ENCODE measurements around the gene ACOT12. TPM values are rescaled to one million over a fixed set of nuclear protein-coding genes. Genes with fewer than 3 reads are reported as not detected.

ACOT12 gene
- total RNA-seq, 1 experiment from 2014 or later: not detected

DNA sequence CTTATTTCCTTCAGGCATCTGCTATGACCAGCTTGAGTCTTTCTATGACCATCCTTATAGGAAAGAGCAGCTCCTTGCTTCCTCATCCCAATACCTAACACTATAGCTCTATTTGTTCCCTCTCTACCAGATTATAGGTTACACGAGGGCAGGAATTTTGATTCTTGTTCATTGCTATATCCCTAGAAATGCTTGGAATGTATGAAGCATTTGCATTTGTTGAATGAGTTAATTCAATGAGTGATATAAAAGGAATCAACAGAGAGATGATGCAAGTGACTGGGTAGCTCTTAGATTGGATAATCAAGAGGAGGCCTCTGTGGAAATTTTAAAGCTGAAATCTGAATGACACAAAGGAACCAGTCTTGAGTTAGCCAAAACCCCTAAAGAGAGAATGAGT is 78.6 kb downstream of the ACOT12 start:
- H3K14ac ChIP-seq (ENCODE audit: insufficient read depth, low read length): no peak overlapping the region
- H3K27me3 ChIP-seq (ENCODE audit: insufficient read depth, low read length): no peaks in the 10 kb centered on the region
- no peak overlapping the region for H3T11ph ChIP-seq (ENCODE audit: low read length)
- no peak overlapping the region for H3K4ac ChIP-seq (ENCODE audit: low read depth, low read length)
- no peak overlapping the region for H3K4me3 Mint-ChIP-seq
- H3K9ac ChIP-seq (ENCODE audit: extremely low read depth, insufficient read length, low read length): no peak overlapping the region
- H3K23ac ChIP-seq (ENCODE audit: insufficient read length, low read depth, low read length): no peak overlapping the region
- no peaks in the 10 kb centered on the region for H3K9me3 ChIP-seq (ENCODE audit: control insufficient read depth, low read depth, low read length)
- H3K4me1 Mint-ChIP-seq: peaks cover 7 to 19% of the 10 kb centered on the region in 2 experiments; a peak in 3 of 4 replicates
- peak overlapping the region; percentile 27 for H3K27ac ChIP-seq (ENCODE audit: insufficient read length, low read depth, low read length)
- no peaks in the 10 kb centered on the region for H3K9me3 Mint-ChIP-seq
- H2AK5ac ChIP-seq (ENCODE audit: insufficient read length, low read length): no peak overlapping the region
- no peaks in the 10 kb centered on the region for H3K79me2 ChIP-seq (ENCODE audit: insufficient read depth, low read length)
- H3K18ac ChIP-seq (ENCODE audit: insufficient read length, low read depth, low read length): no peak overlapping the region
- H2BK15ac ChIP-seq (ENCODE audit: low read depth, low read length): no peak overlapping the region
- no peaks in the 10 kb centered on the region for H3K79me1 ChIP-seq (ENCODE audit: insufficient read depth, low read depth, low read length, poor library complexity, severe bottlenecking)
- H3K27me3 Mint-ChIP-seq (ENCODE audit: low read depth): no peaks in the 10 kb centered on the region
- H3K23me2 ChIP-seq (ENCODE audit: insufficient read length, low read depth, low read length, poor library complexity, severe bottlenecking): no peaks in the 10 kb centered on the region
- WGBS (ENCODE audit: extremely low coverage, insufficient read length, low lambda C conversion rate): no CpG with 5 or more reads among the region's 1 CpG
- H4K20me1 ChIP-seq (ENCODE audit: control insufficient read depth, insufficient read depth, insufficient read length): no peaks in the 10 kb centered on the region
- H2AFZ ChIP-seq (ENCODE audit: low read length): no peak overlapping the region
- H4K8ac ChIP-seq (replicated peaks; ENCODE audit: insufficient read length, low read depth, low read length): no peak overlapping the region
- peaks cover 0 to 25% (median 7%) of the 10 kb centered on the region in 3 experiments; a peak in 5 of 7 replicates for H3K36me3 Mint-ChIP-seq (ENCODE audit: insufficient read depth in 1 of 3, low read depth in 3 of 3)
- no peak overlapping the region for H2BK5ac ChIP-seq (ENCODE audit: insufficient read length, low read length)
- no peak overlapping the region for H3K4me2 ChIP-seq (ENCODE audit: insufficient read depth, insufficient read length, low read length)
- no peak overlapping the region for H4K91ac ChIP-seq (ENCODE audit: insufficient read length, low read depth, low read length)
- H4K5ac ChIP-seq (ENCODE audit: insufficient read length, low read depth, low read length): no peak overlapping the region
- H2BK120ac ChIP-seq (ENCODE audit: low read depth, low read length, poor library complexity, severe bottlenecking): no peak overlapping the region
- H2BK12ac ChIP-seq (ENCODE audit: insufficient read length, low read depth, low read length): no peak overlapping the region
- TF ChIP-seq, protein P1, sequence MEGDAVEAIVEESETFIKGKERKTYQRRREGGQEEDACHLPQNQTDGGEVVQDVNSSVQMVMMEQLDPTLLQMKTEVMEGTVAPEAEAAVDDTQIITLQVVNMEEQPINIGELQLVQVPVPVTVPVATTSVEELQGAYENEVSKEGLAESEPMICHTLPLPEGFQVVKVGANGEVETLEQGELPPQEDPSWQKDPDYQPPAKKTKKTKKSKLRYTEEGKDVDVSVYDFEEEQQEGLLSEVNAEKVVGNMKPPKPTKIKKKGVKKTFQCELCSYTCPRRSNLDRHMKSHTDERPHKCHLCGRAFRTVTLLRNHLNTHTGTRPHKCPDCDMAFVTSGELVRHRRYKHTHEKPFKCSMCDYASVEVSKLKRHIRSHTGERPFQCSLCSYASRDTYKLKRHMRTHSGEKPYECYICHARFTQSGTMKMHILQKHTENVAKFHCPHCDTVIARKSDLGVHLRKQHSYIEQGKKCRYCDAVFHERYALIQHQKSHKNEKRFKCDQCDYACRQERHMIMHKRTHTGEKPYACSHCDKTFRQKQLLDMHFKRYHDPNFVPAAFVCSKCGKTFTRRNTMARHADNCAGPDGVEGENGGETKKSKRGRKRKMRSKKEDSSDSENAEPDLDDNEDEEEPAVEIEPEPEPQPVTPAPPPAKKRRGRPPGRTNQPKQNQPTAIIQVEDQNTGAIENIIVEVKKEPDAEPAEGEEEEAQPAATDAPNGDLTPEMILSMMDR (conservative IDR thresholded peaks at IDR 0.05): no peak
- no peak for DNase-seq
- H3K56ac ChIP-seq (ENCODE audit: insufficient read length, low read depth, low read length): no peak overlapping the region
- H3K27ac Mint-ChIP-seq: peak overlapping the region in 2 of 3 experiments; percentile 33 to 88; a peak in 3 of 7 replicates
- no peaks in the 10 kb centered on the region; the same call in 1 of the 2 replicates for H3K4me1 ChIP-seq (ENCODE audit: insufficient read depth, low read length)
- H2BK20ac ChIP-seq (ENCODE audit: low read depth, low read length, poor library complexity, severe bottlenecking): no peak overlapping the region

All from H9 (cell line).